ENCODE measurements around the gene GM2A.

GRCh38 chr5:151224372-151224771, 28.6 kb upstream of the GM2A start:
- no peak for TF ChIP-seq SMAD3 (CRISPR knock-in tag; IDR thresholded peaks at IDR 0.05; ENCODE audit: borderline replicate concordance)
- TF ChIP-seq JAZF1 (CRISPR knock-in tag; IDR thresholded peaks at IDR 0.05), result no peak
- no peak for TF ChIP-seq TEAD4 (CRISPR knock-in tag; IDR thresholded peaks at IDR 0.05)
- TF ChIP-seq CTCF (IDR thresholded peaks at IDR 0.05), result no peak
- TF ChIP-seq PREB (CRISPR knock-in tag; IDR thresholded peaks at IDR 0.05; ENCODE audit: borderline replicate concordance), result no peak
- no peak for TF ChIP-seq TP53 (CRISPR knock-in tag; IDR thresholded peaks at IDR 0.05)
- no peak for TF ChIP-seq FOXJ3 (CRISPR knock-in tag; IDR thresholded peaks at IDR 0.05; ENCODE audit: borderline replicate concordance)
- no peak for TF ChIP-seq NR2C2 (CRISPR knock-in tag; IDR thresholded peaks at IDR 0.05)
- no peak for TF ChIP-seq E2F1 (CRISPR knock-in tag; IDR thresholded peaks at IDR 0.05)
- no peak for TF ChIP-seq ARID4B (CRISPR knock-in tag; IDR thresholded peaks at IDR 0.05; ENCODE audit: borderline replicate concordance)
- no peak for TF ChIP-seq HMGXB4 (CRISPR knock-in tag; IDR thresholded peaks at IDR 0.05)
